ENCODE measurements around the gene ZNF385B.

DNA sequence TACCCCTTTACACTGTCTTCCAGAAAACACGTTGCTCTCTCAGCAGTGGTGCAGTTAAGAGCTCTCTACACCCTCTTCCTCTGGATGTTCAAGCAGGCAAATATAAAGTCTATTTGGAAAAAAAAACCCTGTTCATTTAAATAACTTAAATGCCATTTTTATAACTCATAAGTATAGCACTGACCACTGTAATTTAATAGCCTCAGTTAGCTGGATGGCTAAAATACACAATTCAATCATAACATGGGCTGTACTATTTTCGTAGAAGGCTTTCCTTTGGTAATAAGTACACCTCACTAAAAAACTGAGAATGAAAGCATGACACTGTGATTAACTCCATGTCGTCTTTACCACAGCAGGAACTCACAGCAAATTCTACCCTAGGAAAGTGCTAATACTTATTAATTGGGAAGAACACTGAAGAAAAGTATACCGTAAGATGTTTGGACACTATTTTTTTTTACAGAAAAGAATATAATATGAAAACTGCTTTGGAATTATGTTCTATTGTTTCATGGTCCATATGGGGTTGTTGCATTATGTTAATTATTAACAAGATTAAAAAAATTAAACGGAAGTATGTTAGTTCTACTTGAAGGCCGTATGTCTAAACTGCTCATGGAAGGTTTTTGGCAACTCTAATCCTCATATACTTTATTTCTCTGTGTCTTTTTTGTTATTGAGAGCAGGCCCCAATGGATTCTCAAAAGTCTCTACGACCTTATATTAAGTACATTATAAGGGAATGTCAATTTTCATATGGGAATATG, 269.1 kb downstream of the ZNF385B start:
- TF ChIP-seq ZNF311 (tag by site-specific recombination; IDR thresholded peaks at IDR 0.05; ENCODE audit: borderline replicate concordance), result no peak
- no peak for TF ChIP-seq ZNF416 (tag by site-specific recombination; IDR thresholded peaks at IDR 0.05)
- TF ChIP-seq ZNF391 (tag by site-specific recombination; IDR thresholded peaks at IDR 0.05; ENCODE audit: borderline replicate concordance, low read depth), result no peak
- no peak for TF ChIP-seq ZNF112 (tag by site-specific recombination; IDR thresholded peaks at IDR 0.05)
- TF ChIP-seq ZNF133 (tag by site-specific recombination; IDR thresholded peaks at IDR 0.05), result no peak
- TF ChIP-seq ZBTB1 (tag by site-specific recombination; IDR thresholded peaks at IDR 0.05), result no peak
- TF ChIP-seq ZNF121 (tag by site-specific recombination; IDR thresholded peaks at IDR 0.05), result no peak
- TF ChIP-seq SP2 (tag by site-specific recombination; IDR thresholded peaks at IDR 0.05), result no peak
- no peak for TF ChIP-seq ATF2 (tag by site-specific recombination; IDR thresholded peaks at IDR 0.05; ENCODE audit: low read depth)
- no peak for TF ChIP-seq KLF1 (tag by site-specific recombination; IDR thresholded peaks at IDR 0.05)
- no peak for TF ChIP-seq PRDM2 (tag by site-specific recombination; IDR thresholded peaks at IDR 0.05; ENCODE audit: borderline replicate concordance)
- no peak for TF ChIP-seq ZBTB7A (tag by site-specific recombination; IDR thresholded peaks at IDR 0.05; ENCODE audit: low read depth)
